Mesenchymal stem cell (in vitro differentiated cells and primary cell): ENCODE data around the gene GHR. TPM values are rescaled to one million over a fixed set of nuclear protein-coding genes. Genes with fewer than 3 reads are reported as not detected.

ENCODE experiments used
- DNase-seq: peaks from one replicate; pipeline ENCODE4 v3.0.0-alpha.2; 2013
- H2AFZ ChIP-seq: one replicate; pipeline ENCODE4 v1.6.1; 2013; ENCODE audit warnings: low read depth, mild to moderate bottlenecking, control low read depth, inconsistent platforms, low read length, moderate library complexity
- H2AK5ac ChIP-seq: 2 replicates; pipeline ENCODE4 v1.6.1; 2013; ENCODE audit warnings: low read length, moderate library complexity, mild to moderate bottlenecking, inconsistent platforms; ENCODE audit not compliant: severe bottlenecking
- H2BK120ac ChIP-seq: one replicate; pipeline ENCODE4 v1.6.1; 2013; ENCODE audit warnings: low read depth, mild to moderate bottlenecking, inconsistent platforms, low read length, moderate library complexity
- H2BK12ac ChIP-seq, 2 experiments: one replicate each; pipeline ENCODE4 v1.6.1; 2013; ENCODE audit warnings: inconsistent platforms in 2 of 2, low read length in 2 of 2, mild to moderate bottlenecking in 2 of 2, moderate library complexity in 2 of 2, control low read depth in 1 of 2
- H2BK15ac ChIP-seq: one replicate; pipeline ENCODE4 v1.6.1; 2013; ENCODE audit warnings: mild to moderate bottlenecking, low read depth, inconsistent platforms; ENCODE audit not compliant: poor library complexity, severe bottlenecking
- H2BK5ac ChIP-seq: 2 replicates; pipeline ENCODE4 v1.6.1; 2013; ENCODE audit warnings: low read depth, mild to moderate bottlenecking, low read length, control low read depth, inconsistent platforms; ENCODE audit not compliant: poor library complexity, severe bottlenecking
- H3K14ac ChIP-seq, 2 experiments: one replicate each; pipeline ENCODE4 v1.6.1; 2013; ENCODE audit warnings: inconsistent platforms in 2 of 2, low read length in 2 of 2, control low read depth in 1 of 2, mild to moderate bottlenecking in 1 of 2, moderate library complexity in 1 of 2
- H3K18ac ChIP-seq, 2 experiments: one replicate each; pipeline ENCODE4 v1.6.1; 2013; ENCODE audit warnings: inconsistent platforms in 2 of 2, low read length in 2 of 2, control low read depth in 1 of 2, low read depth in 1 of 2, mild to moderate bottlenecking in 1 of 2
- H3K23ac ChIP-seq, 2 experiments: one replicate each; pipeline ENCODE4 v1.6.1; 2013; ENCODE audit warnings: inconsistent platforms in 2 of 2, low read length in 2 of 2, mild to moderate bottlenecking in 2 of 2, moderate library complexity in 2 of 2, control low read depth in 1 of 2
- H3K27ac ChIP-seq: 2 replicates; pipeline ENCODE4 v1.5.1; 2013; ENCODE audit warnings: mild to moderate bottlenecking, moderate library complexity, low read length, control low read depth, inconsistent platforms; ENCODE audit not compliant: poor library complexity, severe bottlenecking
- H3K27me3 ChIP-seq, 2 experiments: 2 replicates each; pipeline versions ENCODE4 v1.6.1 to v1.7.0; 2013; ENCODE audit warnings: low read length in 2 of 2, mild to moderate bottlenecking in 2 of 2, moderate library complexity in 2 of 2, control low read depth in 1 of 2, inconsistent platforms in 1 of 2; ENCODE audit not compliant: control insufficient read depth in 1 of 2, insufficient read depth in 1 of 2
- H3K36me3 ChIP-seq, 2 experiments: 2 replicates each; pipeline versions ENCODE4 v1.6.1 to v1.7.0; 2013; ENCODE audit warnings: low read length in 2 of 2, control low read depth in 1 of 2, inconsistent platforms in 1 of 2, low read depth in 1 of 2, mild to moderate bottlenecking in 1 of 2; ENCODE audit not compliant: insufficient read depth in 2 of 2, control insufficient read depth in 1 of 2
- H3K4ac ChIP-seq, 2 experiments: one replicate each; pipeline ENCODE4 v1.6.1; 2013; ENCODE audit warnings: inconsistent platforms in 2 of 2, low read length in 2 of 2, mild to moderate bottlenecking in 2 of 2, moderate library complexity in 2 of 2, control low read depth in 1 of 2, low read depth in 1 of 2
- H3K4me1 ChIP-seq: 2 replicates; pipeline ENCODE4 v1.6.1; 2013; ENCODE audit warnings: low read depth, low read length, control low read depth; ENCODE audit not compliant: control insufficient read depth, insufficient read depth
- H3K4me2 ChIP-seq: 2 replicates; pipeline ENCODE4 v1.6.1; 2013; ENCODE audit warnings: low read length, mild to moderate bottlenecking, inconsistent platforms; ENCODE audit not compliant: poor library complexity, severe bottlenecking
- H3K4me3 ChIP-seq, 2 experiments: 2 replicates each; pipeline versions ENCODE4 v1.5.1 to v1.7.0; 2013; ENCODE audit warnings: low read length in 2 of 2, mild to moderate bottlenecking in 2 of 2, control low read depth in 1 of 2, low read depth in 1 of 2; ENCODE audit not compliant: insufficient read depth in 1 of 2
- H3K79me1 ChIP-seq: replicated peaks from 2 replicates; pipeline ENCODE4 v1.6.1; 2013; ENCODE audit warnings: mild to moderate bottlenecking, control low read depth, low read length, inconsistent platforms; ENCODE audit not compliant: poor library complexity, severe bottlenecking
- H3K9ac ChIP-seq: 2 replicates; pipeline ENCODE4 v1.7.0; 2013; ENCODE audit warnings: mild to moderate bottlenecking, low read length, moderate library complexity
- H3K9me3 ChIP-seq: 2 replicates; pipeline ENCODE4 v1.7.0; 2013; ENCODE audit warnings: mild to moderate bottlenecking, low read length; ENCODE audit not compliant: control insufficient read depth
- H4K8ac ChIP-seq: one replicate; pipeline ENCODE4 v1.6.1; 2013; ENCODE audit warnings: inconsistent platforms, mild to moderate bottlenecking, low read length, moderate library complexity
- H4K91ac ChIP-seq: one replicate; pipeline ENCODE4 v1.6.1; 2013; ENCODE audit warnings: mild to moderate bottlenecking, low read length, inconsistent platforms
- WGBS: methylation state at CpG from one replicate; pipeline ENCODE4 v1.1.7; 2013; ENCODE audit warnings: mixed read lengths; 5-methylcytosine and 5-hydroxymethylcytosine counted together
- polyA plus RNA-seq, 2 experiments: library from polyadenylated mRNA; stranded (reverse); fragments of 200-250 nt; gene quantifications; one replicate each; pipeline ENCODE4 v1.2.3, GENCODE V29; 2013

The GHR gene
- polyA plus RNA-seq (2013, experiment 1 of 2) = 6.3 TPM
- polyA plus RNA-seq (2013, experiment 2 of 2) = 6.3 TPM

DNA sequence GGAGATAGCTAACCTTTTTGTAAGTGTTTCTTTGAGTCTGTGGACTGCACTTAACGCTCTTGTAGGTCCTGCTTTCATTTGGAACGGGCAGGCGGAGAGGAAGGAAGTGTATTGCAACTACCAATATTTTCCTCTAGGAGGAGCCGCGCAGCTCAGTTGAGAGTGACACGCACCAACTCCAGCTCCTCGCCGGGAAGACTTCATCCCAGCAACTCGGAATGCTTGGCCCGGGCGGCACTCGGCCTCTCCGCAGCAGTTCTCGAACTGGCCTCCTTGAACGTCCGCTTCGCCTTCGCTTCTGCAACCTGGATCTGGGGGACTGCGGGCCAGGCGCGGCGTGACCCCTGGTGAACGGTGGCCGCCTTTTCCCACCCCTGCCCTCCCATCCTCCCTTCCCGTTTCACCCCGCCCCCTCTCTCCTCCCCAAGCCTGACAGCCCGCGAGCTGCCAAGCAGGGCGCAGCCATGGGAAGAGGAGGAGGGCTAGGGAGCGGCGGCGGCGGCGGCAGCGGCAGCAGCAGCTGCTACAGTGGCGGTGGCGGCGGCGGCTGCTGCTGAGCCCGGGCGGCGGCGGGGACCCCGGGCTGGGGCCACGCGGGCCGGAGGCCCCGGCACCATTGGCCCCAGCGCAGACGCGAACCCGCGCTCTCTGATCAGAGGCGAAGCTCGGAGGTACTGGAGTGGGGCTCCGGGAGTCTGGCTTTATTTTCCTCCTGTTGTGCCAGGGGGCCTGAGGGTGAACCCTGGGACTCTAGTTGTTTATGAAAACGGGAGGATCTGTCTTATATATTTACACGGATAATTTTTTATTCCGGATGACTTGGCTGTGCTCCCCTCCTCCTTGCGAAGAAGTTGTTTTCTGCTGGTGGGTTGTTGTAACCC lies at the start of gene GHR:
Gene GHR (plus strand): TSS at position 155 of the 881 bp plus-strand sequence. CDS start 142,436 bp downstream, outside the sequence.
- Histone ChIP-seq H3K4me3 (peak within 1 kb of the TSS; percentile 64 to 87), H4K8ac (peak within 1 kb of the TSS; percentile 85), H3K79me1 (no peaks in the 10 kb centered on the region), H3K23ac (peak within 1 kb of the TSS in 1 of 2 experiments; percentile 90), H3K4me1 (peaks cover 10% of the 10 kb centered on the region), H3K4me2 (peak within 1 kb of the TSS; percentile 82), H3K27me3 (peaks cover 0 to 24% of the 10 kb centered on the region in 2 experiments), H2BK15ac (peak within 1 kb of the TSS; percentile 60), H2AK5ac (no peak within 1 kb of the TSS), H2BK120ac (peak within 1 kb of the TSS; percentile 64), H3K9me3 (no peaks in the 10 kb centered on the region), H3K14ac (peak within 1 kb of the TSS in 1 of 2 experiments; percentile 82), H3K9ac (peak within 1 kb of the TSS; percentile 85), H2AFZ (peak within 1 kb of the TSS; percentile 78), H4K91ac (peak within 1 kb of the TSS; percentile 83), H2BK5ac (no peak within 1 kb of the TSS), H3K18ac (peak within 1 kb of the TSS; percentile 45 to 96), H2BK12ac (peak within 1 kb of the TSS; percentile 76 to 85), H3K4ac (peak within 1 kb of the TSS in 1 of 2 experiments; percentile 41), H3K27ac (no peak within 1 kb of the TSS), H3K36me3 (no peaks in the 10 kb centered on the region)
- WGBS = under 1% methylated on average over 41 of the region's 60 CpGs
- DNase-seq = peak; percentile 93

DNA sequence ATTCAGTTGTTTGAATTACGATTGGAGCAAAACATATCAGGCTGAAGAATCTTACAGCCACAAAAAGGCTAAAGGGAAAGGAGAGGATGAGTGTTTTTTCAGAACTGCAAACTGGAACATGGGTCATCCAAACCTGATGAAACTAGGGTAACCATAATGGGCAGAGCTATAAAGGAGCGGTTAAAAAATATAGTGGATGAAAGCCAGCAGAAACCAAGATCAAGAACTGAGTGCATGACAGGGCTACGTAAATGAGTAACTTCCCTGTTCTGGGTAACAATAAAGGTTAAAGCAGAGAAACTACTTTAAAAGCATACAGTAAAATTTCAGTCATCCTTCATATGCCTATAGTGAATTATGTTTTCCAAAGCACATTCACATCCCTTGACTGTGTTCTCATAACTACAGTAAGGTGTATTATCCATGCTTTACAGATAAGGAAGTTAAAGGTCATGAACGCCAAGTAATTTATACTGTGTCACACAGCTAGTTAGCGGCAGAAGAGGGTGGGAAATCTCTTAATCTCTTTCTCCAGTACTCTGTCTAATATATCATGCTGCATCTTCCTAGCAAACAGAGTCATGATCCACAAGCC lies 48.5 kb upstream of the GHR start:
- Histone ChIP-seq H3K4me2 (no peak overlapping the region), H3K18ac (no peak overlapping the region), H3K79me1 (no peaks in the 10 kb centered on the region), H3K4me3 (no peak overlapping the region), H2BK5ac (no peak overlapping the region), H2BK120ac (no peak overlapping the region), H3K14ac (no peak overlapping the region), H4K91ac (no peak overlapping the region), H3K27me3 (peaks cover 0 to 2% of the 10 kb centered on the region in 2 experiments), H3K27ac (no peak overlapping the region), H3K9me3 (no peaks in the 10 kb centered on the region), H3K4me1 (no peaks in the 10 kb centered on the region), H3K4ac (no peak overlapping the region), H2BK15ac (no peak overlapping the region), H2AK5ac (no peak overlapping the region), H3K23ac (no peak overlapping the region), H3K36me3 (no peaks in the 10 kb centered on the region), H4K8ac (no peak overlapping the region), H3K9ac (no peak overlapping the region), H2BK12ac (no peak overlapping the region), H2AFZ (no peak overlapping the region)
- no peak for DNase-seq
- WGBS = 92% methylated on average over 5 of the region's 5 CpGs

DNA sequence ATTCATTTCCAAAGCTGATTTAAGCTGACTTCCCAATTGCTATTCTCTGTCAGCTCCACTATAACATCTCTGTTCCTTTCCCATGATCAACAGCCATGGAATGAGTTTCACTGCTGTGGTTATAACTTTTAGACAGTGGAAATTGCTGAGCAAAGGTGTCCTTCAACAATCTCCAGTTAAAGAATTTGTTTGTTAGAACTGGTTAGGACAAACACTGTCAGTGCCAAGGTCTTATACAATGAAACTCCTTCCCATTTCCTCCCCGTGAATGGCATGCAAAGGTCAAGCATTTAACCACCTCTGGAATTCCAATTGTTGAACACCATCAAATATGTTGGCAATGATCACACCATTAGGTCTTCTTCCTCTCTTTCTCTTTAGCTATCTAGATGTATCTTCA lies 45.7 kb upstream of the GHR start:
- no peak overlapping the region for H2BK15ac ChIP-seq
- H2BK120ac ChIP-seq = no peak overlapping the region
- H3K9me3 ChIP-seq = no peaks in the 10 kb centered on the region
- no peaks in the 10 kb centered on the region for H3K79me1 ChIP-seq
- H2AK5ac ChIP-seq = no peak overlapping the region
- no peak overlapping the region for H2AFZ ChIP-seq
- H3K27ac ChIP-seq = no peak overlapping the region
- H2BK5ac ChIP-seq = no peak overlapping the region
- DNase-seq = peak; percentile 5
- H3K9ac ChIP-seq = no peak overlapping the region
- H4K8ac ChIP-seq = no peak overlapping the region
- H4K91ac ChIP-seq = no peak overlapping the region
- peaks cover 0 to 2% of the 10 kb centered on the region in 2 experiments for H3K27me3 ChIP-seq
- 10% methylated on average over 1 of the region's 1 CpG for WGBS
- H3K4me1 ChIP-seq = no peaks in the 10 kb centered on the region
- no peak overlapping the region for H2BK12ac ChIP-seq
- H3K14ac ChIP-seq = no peak overlapping the region
- H3K18ac ChIP-seq = no peak overlapping the region
- no peak overlapping the region for H3K4me3 ChIP-seq
- H3K23ac ChIP-seq = no peak overlapping the region
- no peaks in the 10 kb centered on the region for H3K36me3 ChIP-seq
- no peak overlapping the region for H3K4me2 ChIP-seq
- H3K4ac ChIP-seq = no peak overlapping the region

DNA sequence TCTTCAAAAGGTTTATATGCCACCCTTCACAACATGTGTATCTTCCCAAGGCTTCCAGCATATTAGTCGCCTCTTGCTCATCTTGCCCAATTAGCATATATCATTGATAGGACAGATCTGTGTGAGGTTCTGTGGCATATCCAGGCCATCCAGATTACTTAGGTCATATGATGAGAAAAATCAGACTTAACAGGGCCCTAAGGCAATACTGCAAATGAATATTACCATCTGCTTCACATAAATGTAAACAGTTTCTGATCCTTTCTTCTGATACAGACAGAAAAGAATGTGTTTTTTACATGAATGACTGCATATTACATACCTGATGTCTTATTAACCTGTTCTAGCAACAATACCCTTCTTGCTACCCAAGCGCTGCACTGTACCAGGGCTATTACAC lies 41.3 kb upstream of the GHR start:
- no peaks in the 10 kb centered on the region for H3K9me3 ChIP-seq
- H2AFZ ChIP-seq = no peak overlapping the region
- H2AK5ac ChIP-seq = no peak overlapping the region
- H3K23ac ChIP-seq = no peak overlapping the region
- no peaks in the 10 kb centered on the region for H3K36me3 ChIP-seq
- no peak for DNase-seq
- H3K27me3 ChIP-seq = no peaks in the 10 kb centered on the region
- H4K91ac ChIP-seq = no peak overlapping the region
- H2BK15ac ChIP-seq = no peak overlapping the region
- no peaks in the 10 kb centered on the region for H3K4me1 ChIP-seq
- no peak overlapping the region for H3K9ac ChIP-seq
- H2BK120ac ChIP-seq = no peak overlapping the region
- no peak overlapping the region for H4K8ac ChIP-seq
- 100% methylated on average over 1 of the region's 2 CpGs for WGBS
- no peak overlapping the region for H3K4me3 ChIP-seq
- H3K79me1 ChIP-seq = no peaks in the 10 kb centered on the region
- H2BK12ac ChIP-seq = no peak overlapping the region
- H2BK5ac ChIP-seq = no peak overlapping the region
- H3K27ac ChIP-seq = no peak overlapping the region
- H3K4ac ChIP-seq = no peak overlapping the region
- no peak overlapping the region for H3K14ac ChIP-seq
- no peak overlapping the region for H3K4me2 ChIP-seq
- H3K18ac ChIP-seq = no peak overlapping the region
